Heart left ventricle (tissue), 16 donors: Measurements from ENCODE around the gene GATAD2B. TPM values are rescaled to one million over a fixed set of nuclear protein-coding genes. Genes with fewer than 3 reads are reported as not detected.
A peak's percentile ranks its signal among the peaks of the same experiment; 100 is the strongest.

Experiments used
- ATAC-seq, 4 donors: fragments of 200-7000 bp; cut with Tn5 transposase; one replicate each; pipeline ENCODE4 v1.9.1; 2020 to 2022; ENCODE audit warnings: moderate library complexity in 4 of 4, mild to moderate bottlenecking in 3 of 4, moderate number of reproducible peaks in 1 of 4
- DNase-seq, 5 donors: peaks; one replicate each; pipeline ENCODE4 v3.0.0-alpha.2; 2020
- H3K27ac ChIP-seq, 12 donors: fragments of 200-600 bp; sonication (generic) in 4 of 12; one replicate each; pipeline versions ENCODE4 v1.5.0 to v1.8.0; 2016 to 2022; ENCODE audit warnings: mild to moderate bottlenecking in 2 of 12
- H3K27me3 ChIP-seq, 9 donors: fragments of 200-600 bp; sonication (generic) in 2 of 9; one replicate each; pipeline versions ENCODE4 v1.5.1 to v1.8.0; 2016 to 2022; ENCODE audit warnings: mild to moderate bottlenecking in 3 of 9
- H3K36me3 ChIP-seq, 9 donors: fragments of 200-600 bp; sonication (generic) in 2 of 9; one replicate each; pipeline versions ENCODE4 v1.5.0 to v1.8.0; 2018 to 2022; ENCODE audit warnings: mild to moderate bottlenecking in 2 of 9
- H3K4me1 ChIP-seq, 12 donors: fragments of 200-600 bp; sonication (generic) in 4 of 12; one replicate each; pipeline versions ENCODE4 v1.5.0 to v1.8.0; 2016 to 2022; ENCODE audit warnings: mild to moderate bottlenecking in 3 of 12
- H3K4me3 ChIP-seq, 12 donors: fragments of 200-600 bp; sonication (generic) in 4 of 12; one replicate each; pipeline versions ENCODE4 v1.5.0 to v1.8.0; 2017 to 2022; ENCODE audit warnings: mild to moderate bottlenecking in 9 of 12, moderate library complexity in 4 of 12
- H3K9me3 ChIP-seq, 12 donors: fragments of 200-600 bp; sonication (generic) in 4 of 12; one replicate each; pipeline versions ENCODE4 v1.5.0 to v1.8.0; 2016 to 2022; ENCODE audit warnings: mild to moderate bottlenecking in 1 of 12
- POLR2A ChIP-seq, 2 donors: fragments of 450-650 bp; IDR thresholded peaks; one replicate each; pipeline ENCODE4 v1.6.1; 2017; ENCODE audit warnings: antibody characterized with exemption in 2 of 2, mild to moderate bottlenecking in 2 of 2, moderate library complexity in 2 of 2
- WGBS, 4 donors: extraction: QIAGEN DNeasy Blood & Tissue Kit in 2 of 4; methylation state at CpG; one replicate each; pipeline versions ENCODE4 v1.1.5 to v1.1.7; 2013 to 2018; 5-methylcytosine and 5-hydroxymethylcytosine counted together
- intact Hi-C, 10 donors: fragments of 100-400 bp; cut with DNase I; formaldehyde crosslinking; loops; one replicate each; pipeline versions ENCODE4 v1.11.1 to v1.14.2; 2022
- long read RNA-seq, 3 donors: library from polyadenylated mRNA; unstranded; transcript quantifications; one replicate each; pipeline ENCODE4 v2.0.0, GENCODE V29; 2020 to 2021
- polyA plus RNA-seq, 2 donors: library from polyadenylated mRNA; stranded (reverse); fragments of 200-250 nt; gene quantifications; one replicate each; pipeline ENCODE4 v1.2.3, GENCODE V29; 2013
- total RNA-seq, 9 donors: library from RNA; depleted of rRNA in 2 of 9; stranded (reverse); fragments of >200 nt in 2 of 9; fragmentation: NEBNext Ultra II Directional in 3 of 9; extraction: Animal tissue kit (Norgen Biotek cat#: 25700) in 3 of 9; gene quantifications; one replicate each; pipeline versions ENCODE4 v1.1.0 to v1.2.4, GENCODE V29; 2016 to 2023
- TF ChIP-seq, protein P1 (sequence below), 12 donors: fragments of 200-600 bp; sonication (generic) in 4 of 12; IDR thresholded peaks; one replicate each; pipeline versions ENCODE4 v1.5.0 to v1.8.0; 2018 to 2022; ENCODE audit warnings: antibody characterized with exemption in 12 of 12, mild to moderate bottlenecking in 5 of 12
- donor health status: ischemic (EF 13 %, LVEDD 7.1; RV severe dilation, severe dysfunction).
- donor health status: healthy with polysubstance abuse.
- donor health status: DM: no; HTN: yes; CAD: no.
- donor health status: DM: no; HTN: no; CAD: no.
- donor health status: ischemic (EF 25% LVEDD 6.9; RV normal size, moderate dysfunction).
- donor health status: ischemic (EF 25% LVEDD 5.7; RV mildly dilated, moderate dysfunction).
- donor health status: healthy.
- donor health status: DM: yes; HTN: yes; CAD: no.
- donor health status: ischemic (EF 35%, LVEDD 5.7; RV mildly dilated, moderate dysfunction).
- donor health status: nonischemic (EF 11% LVEDD 7.7; RV severe dilation, severe dysfunction).
- donor health status: DM: yes; HTN: yes; CAD: no.
- donor health status: PGD.
- donor health status: ischemic (EF 29% LVEDD 5.4; RV normal size, mild dysfunction).
- donor health status: nonischemic (EF 23%, LVEDD 6.1; RV moderate dilation, normal function).

The GATAD2B gene
- total RNA-seq (10 to 100 TPM; 18.1 to 53.9 (median 46.2) TPM), polyA plus RNA-seq (1 to 10 TPM; 5.6 to 8.8 TPM)
- long read RNA-seq, donor 1, partial matches to known transcripts = 0 of 11 reads
- long read RNA-seq, donor 1, other reads (novel, unspliced or antisense) = 11 of 11 reads
- long read RNA-seq, donor 2, partial matches to known transcripts = 1 of 3 reads
- long read RNA-seq, donor 2, other reads (novel, unspliced or antisense) = 2 of 3 reads
- long read RNA-seq, donor 3, partial matches to known transcripts = 0 of 10 reads
- long read RNA-seq, donor 3, other reads (novel, unspliced or antisense) = 10 of 10 reads

DNA sequence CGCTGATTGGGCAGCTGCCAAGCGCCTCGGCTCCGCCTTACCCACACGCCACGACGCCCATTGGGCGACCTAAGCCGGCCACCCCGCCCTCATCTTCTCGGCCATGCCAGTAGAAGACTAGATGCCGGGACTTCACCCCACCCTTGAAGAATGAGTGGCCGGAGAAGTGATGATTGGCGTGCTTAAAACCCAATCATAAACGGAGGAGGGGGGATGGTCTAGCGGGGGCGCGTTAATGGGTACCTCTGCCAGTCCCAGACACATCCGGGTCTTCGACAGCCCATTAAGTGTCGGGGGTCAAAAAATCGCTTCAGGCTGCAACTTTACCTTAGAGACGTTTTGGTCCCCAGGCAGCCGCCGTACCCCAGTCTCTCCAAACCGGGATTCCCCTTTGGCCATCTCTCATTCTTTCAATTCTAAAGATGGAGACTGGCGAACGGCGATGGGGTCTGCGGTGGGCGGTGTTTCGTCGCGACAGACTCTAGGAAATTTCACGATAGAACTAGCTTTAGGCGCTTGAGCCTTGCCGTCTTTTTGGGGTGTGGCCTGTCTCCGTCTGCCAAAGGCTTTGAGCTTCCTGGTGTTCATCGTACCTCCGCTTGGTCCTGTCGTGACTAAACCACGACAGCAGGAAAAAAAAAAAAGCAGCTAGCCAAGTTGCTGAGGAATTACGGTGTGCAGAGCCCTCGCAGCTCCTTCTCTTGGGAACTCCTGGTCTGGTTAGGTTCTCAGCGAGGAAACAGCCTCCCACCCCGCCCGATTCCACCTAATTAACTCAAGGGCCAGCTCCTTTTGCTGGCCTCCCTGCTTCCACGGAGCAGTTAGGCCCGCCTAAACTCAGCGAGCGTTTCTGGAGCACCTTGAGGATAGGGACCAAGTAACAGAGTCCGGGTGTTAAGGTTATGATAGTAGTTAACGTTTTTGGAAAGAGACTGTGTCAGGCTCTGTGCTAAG is at the start of gene GATAD2B:
Gene GATAD2B, minus strand, starts transcription at position 1 of the 954 bp plus-strand sequence. CDS start 94,625 bp downstream, outside the sequence.
- peak within 1 kb of the TSS; percentile 53 to 89 (median 78) for H3K4me3 ChIP-seq
- H3K9me3 ChIP-seq = no peaks in the 10 kb centered on the region
- ATAC-seq = peak; percentile 98
- TF ChIP-seq POLR2A (IDR thresholded peaks at IDR 0.05) = peak in 1 of 2 donors; percentile 43
- TF ChIP-seq, protein P1, sequence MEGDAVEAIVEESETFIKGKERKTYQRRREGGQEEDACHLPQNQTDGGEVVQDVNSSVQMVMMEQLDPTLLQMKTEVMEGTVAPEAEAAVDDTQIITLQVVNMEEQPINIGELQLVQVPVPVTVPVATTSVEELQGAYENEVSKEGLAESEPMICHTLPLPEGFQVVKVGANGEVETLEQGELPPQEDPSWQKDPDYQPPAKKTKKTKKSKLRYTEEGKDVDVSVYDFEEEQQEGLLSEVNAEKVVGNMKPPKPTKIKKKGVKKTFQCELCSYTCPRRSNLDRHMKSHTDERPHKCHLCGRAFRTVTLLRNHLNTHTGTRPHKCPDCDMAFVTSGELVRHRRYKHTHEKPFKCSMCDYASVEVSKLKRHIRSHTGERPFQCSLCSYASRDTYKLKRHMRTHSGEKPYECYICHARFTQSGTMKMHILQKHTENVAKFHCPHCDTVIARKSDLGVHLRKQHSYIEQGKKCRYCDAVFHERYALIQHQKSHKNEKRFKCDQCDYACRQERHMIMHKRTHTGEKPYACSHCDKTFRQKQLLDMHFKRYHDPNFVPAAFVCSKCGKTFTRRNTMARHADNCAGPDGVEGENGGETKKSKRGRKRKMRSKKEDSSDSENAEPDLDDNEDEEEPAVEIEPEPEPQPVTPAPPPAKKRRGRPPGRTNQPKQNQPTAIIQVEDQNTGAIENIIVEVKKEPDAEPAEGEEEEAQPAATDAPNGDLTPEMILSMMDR (IDR thresholded peaks at IDR 0.05) = no peak
- peak within 1 kb of the TSS; percentile 76 to 97 (median 90) for H3K27ac ChIP-seq
- peaks cover 0 to 6% (median 0%) of the 10 kb centered on the region in 9 donors for H3K36me3 ChIP-seq
- H3K27me3 ChIP-seq = no peaks in the 10 kb centered on the region
- intact Hi-C loops = loop anchor here in 8 of 10 donors (1.0 to 10.0 kb wide), 11 partner anchors 22 to 248 kb away; partner anchors contain the start of genes DENND4B (in 2 of the 8), CRTC2 (in 1 of the 8), ILF2 (in 1 of the 8) and JTB (in 1 of the 8)
- H3K4me1 ChIP-seq = peaks cover 2 to 45% (median 36%) of the 10 kb centered on the region in 12 donors
- peak; percentile 100 for DNase-seq
- WGBS, 4 donors = 0 to 1% (median 0%) methylated on average over 44 to 53 of the region's 53 CpGs

DNA sequence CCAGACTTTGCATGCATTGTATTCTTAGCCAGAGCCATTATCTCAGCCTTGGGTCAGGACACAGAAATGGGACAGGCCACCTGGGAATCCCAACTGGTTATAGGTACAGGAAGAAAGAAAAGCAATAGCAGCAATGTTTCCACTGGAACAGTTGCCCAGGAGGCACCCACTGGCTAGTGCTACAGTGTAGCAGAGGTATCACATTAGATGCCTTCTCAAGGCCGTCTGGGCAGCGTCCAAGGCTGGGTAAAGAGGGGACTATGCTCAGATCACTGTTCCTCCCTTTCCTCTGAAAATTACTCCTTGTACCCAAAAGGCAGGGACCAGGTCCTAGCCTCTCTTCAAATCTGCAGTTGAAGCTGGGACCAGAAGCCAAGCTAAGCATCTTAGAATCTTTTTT is 47.6 kb upstream of the GATAD2B start:
- peaks cover 0 to 28% (median 25%) of the 10 kb centered on the region in 9 donors for H3K36me3 ChIP-seq
- H3K4me1 ChIP-seq = peaks cover 0 to 50% (median 20%) of the 10 kb centered on the region in 12 donors
- intact Hi-C loops = no loop called here
- no peaks in the 10 kb centered on the region for H3K27me3 ChIP-seq
- no peak for ATAC-seq
- H3K9me3 ChIP-seq = no peaks in the 10 kb centered on the region
- WGBS, 4 donors = 76 to 92% (median 86%) methylated on average over 2 of the region's 2 CpGs
- TF ChIP-seq, protein P1 (IDR thresholded peaks at IDR 0.05) = no peak
- TF ChIP-seq POLR2A (IDR thresholded peaks at IDR 0.05) = no peak
- H3K4me3 ChIP-seq = no peak overlapping the region
- DNase-seq = no peak
- H3K27ac ChIP-seq = no peak overlapping the region

DNA sequence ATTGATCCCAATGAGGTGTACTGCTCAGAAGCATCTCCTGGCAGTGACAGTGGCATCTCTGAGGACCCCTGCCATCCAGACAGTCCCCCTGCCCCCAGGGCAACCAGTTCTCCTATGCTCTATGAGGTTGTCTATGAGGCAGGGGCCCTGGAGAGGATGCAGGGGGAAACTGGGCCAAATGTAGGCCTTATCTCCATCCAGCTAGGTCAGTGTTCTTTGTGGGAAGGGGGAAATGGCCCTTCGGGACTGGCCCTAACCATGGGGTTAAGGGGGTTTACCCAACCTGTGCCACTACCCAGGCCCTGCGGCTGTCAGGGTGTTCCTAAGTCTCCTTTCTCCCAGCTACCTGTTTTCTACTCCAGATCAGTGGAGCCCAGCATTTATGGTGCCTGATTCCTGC is 46.2 kb upstream of the GATAD2B start:
- intact Hi-C loops = loop anchor here in 1 of 10 donors (5.0 kb wide), 2 partner anchors 177 to 292 kb away; partner anchors contain the start of gene NPR1
- Histone ChIP-seq H3K27ac (no peak overlapping the region), H3K4me3 (peak overlapping the region in 3 of 12 donors; percentile 64 to 78 (median 68))

More for the DNA sequence above, 46.2 kb upstream of the GATAD2B start:
- DNase-seq = no peak
- H3K36me3 ChIP-seq = peaks cover 0 to 14% (median 11%) of the 10 kb centered on the region in 9 donors
- peaks cover 0 to 51% (median 25%) of the 10 kb centered on the region in 12 donors for H3K4me1 ChIP-seq
- WGBS, 4 donors = 79 to 94% (median 91%) methylated on average over 2 of the region's 2 CpGs; no CpG with 5 or more reads in 1 of the 4 donors
- no peaks in the 10 kb centered on the region for H3K9me3 ChIP-seq
- no peak for TF ChIP-seq POLR2A (IDR thresholded peaks at IDR 0.05)
- TF ChIP-seq, protein P1 (IDR thresholded peaks at IDR 0.05) = no peak
- ATAC-seq = no peak
- no peaks in the 10 kb centered on the region for H3K27me3 ChIP-seq
